ENCODE measurements around the gene DIDO1. TPM values are rescaled to one million over a fixed set of nuclear protein-coding genes. Genes with fewer than 3 reads are reported as not detected.

DIDO1 gene
- total and polyA plus RNA-seq, 2 of the 13 experiments (the other 11 are each of a cell fraction or from before 2014, with no cell fraction given) = 75.0 to 75.1 TPM

DNA sequence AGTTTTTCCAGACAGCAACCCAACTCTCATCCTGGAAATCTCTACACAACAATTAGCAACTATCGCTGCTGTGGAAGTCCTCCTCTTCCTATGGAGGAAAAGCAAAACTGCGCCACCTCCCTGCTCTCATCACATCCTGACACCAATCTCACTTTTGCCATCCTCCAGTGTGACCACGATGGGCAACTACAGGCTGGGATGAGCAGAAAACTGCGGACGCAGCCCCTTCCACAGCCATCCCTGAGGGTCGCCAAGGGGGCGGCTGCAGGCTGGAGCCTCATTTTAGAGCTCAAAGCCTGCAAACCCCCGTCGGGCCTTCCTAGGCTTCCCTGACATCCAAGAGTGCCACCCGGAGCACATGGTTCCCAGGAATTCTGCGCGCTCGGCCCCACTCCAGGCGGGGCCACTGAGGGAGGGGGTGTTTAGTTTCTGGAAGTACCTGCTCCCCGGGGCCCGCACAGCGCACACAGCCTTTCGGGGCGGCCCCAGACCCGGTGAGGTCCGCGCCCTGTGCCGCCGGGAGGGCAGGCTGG, 65.8 kb downstream of the DIDO1 start (continued):
- TF ChIP-seq CC2D1A (CRISPR knock-in tag; IDR thresholded peaks at IDR 0.05) (0 out of 2 replicates have a peak, but pooled peaks have one; percentile 5), KDM5B (CRISPR knock-in tag; IDR thresholded peaks at IDR 0.05; ENCODE audit: borderline replicate concordance) (no peak), NONO (IDR thresholded peaks at IDR 0.05) (no peak), NONO (CRISPR knock-in tag; conservative IDR thresholded peaks at IDR 0.05) (no peak), DMAP1 (CRISPR knock-in tag; IDR thresholded peaks at IDR 0.05) (0 out of 2 replicates have a peak, but pooled peaks have one; percentile 26), DNMT1 (CRISPR knock-in tag; IDR thresholded peaks at IDR 0.05) (no peak), ZNF605 (CRISPR knock-in tag; IDR thresholded peaks at IDR 0.05) (no peak), ZNF10 (CRISPR knock-in tag; IDR thresholded peaks at IDR 0.05; ENCODE audit: borderline replicate concordance, low read depth) (no peak), NBN (conservative IDR thresholded peaks at IDR 0.05) (no peak), ARNT (IDR thresholded peaks at IDR 0.05) (no peak), MIER3 (CRISPR knock-in tag; IDR thresholded peaks at IDR 0.05; ENCODE audit: borderline replicate concordance) (no peak), POLR2A (IDR thresholded peaks at IDR 0.05; ENCODE audit: insufficient read depth in 1 of 2, low read depth in 2 of 2, low read length in 2 of 2) (0 out of 4 replicates have a peak, but pooled peaks of 1 of the 2 experiments have one; percentile 23), ZSCAN29 (CRISPR knock-in tag; conservative IDR thresholded peaks at IDR 0.05) (no peak)
- TF ChIP-seq, protein P1, sequence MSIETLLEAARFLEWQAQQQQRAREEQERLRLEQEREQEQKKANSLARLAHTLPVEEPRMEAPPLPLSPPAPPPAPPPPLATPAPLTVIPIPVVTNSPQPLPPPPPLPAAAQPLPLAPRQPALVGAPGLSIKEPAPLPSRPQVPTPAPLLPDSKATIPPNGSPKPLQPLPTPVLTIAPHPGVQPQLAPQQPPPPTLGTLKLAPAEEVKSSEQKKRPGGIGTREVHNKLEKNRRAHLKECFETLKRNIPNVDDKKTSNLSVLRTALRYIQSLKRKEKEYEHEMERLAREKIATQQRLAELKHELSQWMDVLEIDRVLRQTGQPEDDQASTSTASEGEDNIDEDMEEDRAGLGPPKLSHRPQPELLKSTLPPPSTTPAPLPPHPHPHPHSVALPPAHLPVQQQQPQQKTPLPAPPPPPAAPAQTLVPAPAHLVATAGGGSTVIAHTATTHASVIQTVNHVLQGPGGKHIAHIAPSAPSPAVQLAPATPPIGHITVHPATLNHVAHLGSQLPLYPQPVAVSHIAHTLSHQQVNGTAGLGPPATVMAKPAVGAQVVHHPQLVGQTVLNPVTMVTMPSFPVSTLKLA (IDR thresholded peaks at IDR 0.05) = no peak
- TF ChIP-seq, protein P2, sequence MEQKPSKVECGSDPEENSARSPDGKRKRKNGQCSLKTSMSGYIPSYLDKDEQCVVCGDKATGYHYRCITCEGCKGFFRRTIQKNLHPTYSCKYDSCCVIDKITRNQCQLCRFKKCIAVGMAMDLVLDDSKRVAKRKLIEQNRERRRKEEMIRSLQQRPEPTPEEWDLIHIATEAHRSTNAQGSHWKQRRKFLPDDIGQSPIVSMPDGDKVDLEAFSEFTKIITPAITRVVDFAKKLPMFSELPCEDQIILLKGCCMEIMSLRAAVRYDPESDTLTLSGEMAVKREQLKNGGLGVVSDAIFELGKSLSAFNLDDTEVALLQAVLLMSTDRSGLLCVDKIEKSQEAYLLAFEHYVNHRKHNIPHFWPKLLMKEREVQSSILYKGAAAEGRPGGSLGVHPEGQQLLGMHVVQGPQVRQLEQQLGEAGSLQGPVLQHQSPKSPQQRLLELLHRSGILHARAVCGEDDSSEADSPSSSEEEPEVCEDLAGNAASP (CRISPR knock-in tag; IDR thresholded peaks at IDR 0.05; ENCODE audit: borderline replicate concordance) = no peak
- TF ChIP-seq, protein P3, sequence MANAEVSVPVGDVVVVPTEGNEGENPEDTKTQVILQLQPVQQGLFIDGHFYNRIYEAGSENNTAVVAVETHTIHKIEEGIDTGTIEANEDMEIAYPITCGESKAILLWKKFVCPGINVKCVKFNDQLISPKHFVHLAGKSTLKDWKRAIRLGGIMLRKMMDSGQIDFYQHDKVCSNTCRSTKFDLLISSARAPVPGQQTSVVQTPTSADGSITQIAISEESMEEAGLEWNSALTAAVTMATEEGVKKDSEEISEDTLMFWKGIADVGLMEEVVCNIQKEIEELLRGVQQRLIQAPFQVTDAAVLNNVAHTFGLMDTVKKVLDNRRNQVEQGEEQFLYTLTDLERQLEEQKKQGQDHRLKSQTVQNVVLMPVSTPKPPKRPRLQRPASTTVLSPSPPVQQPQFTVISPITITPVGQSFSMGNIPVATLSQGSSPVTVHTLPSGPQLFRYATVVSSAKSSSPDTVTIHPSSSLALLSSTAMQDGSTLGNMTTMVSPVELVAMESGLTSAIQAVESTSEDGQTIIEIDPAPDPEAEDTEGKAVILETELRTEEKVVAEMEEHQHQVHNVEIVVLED (CRISPR knock-in tag; IDR thresholded peaks at IDR 0.05; ENCODE audit: borderline replicate concordance) = no peak
- TF ChIP-seq, protein P4, sequence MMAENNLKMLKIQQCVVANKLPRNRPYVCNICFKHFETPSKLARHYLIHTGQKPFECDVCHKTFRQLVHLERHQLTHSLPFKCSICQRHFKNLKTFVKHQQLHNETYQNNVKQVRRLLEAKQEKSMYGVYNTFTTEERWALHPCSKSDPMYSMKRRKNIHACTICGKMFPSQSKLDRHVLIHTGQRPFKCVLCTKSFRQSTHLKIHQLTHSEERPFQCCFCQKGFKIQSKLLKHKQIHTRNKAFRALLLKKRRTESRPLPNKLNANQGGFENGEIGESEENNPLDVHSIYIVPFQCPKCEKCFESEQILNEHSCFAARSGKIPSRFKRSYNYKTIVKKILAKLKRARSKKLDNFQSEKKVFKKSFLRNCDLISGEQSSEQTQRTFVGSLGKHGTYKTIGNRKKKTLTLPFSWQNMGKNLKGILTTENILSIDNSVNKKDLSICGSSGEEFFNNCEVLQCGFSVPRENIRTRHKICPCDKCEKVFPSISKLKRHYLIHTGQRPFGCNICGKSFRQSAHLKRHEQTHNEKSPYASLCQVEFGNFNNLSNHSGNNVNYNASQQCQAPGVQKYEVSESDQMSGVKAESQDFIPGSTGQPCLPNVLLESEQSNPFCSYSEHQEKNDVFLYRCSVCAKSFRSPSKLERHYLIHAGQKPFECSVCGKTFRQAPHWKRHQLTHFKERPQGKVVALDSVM (CRISPR knock-in tag; IDR thresholded peaks at IDR 0.05) = no peak
- TF ChIP-seq, protein P5, sequence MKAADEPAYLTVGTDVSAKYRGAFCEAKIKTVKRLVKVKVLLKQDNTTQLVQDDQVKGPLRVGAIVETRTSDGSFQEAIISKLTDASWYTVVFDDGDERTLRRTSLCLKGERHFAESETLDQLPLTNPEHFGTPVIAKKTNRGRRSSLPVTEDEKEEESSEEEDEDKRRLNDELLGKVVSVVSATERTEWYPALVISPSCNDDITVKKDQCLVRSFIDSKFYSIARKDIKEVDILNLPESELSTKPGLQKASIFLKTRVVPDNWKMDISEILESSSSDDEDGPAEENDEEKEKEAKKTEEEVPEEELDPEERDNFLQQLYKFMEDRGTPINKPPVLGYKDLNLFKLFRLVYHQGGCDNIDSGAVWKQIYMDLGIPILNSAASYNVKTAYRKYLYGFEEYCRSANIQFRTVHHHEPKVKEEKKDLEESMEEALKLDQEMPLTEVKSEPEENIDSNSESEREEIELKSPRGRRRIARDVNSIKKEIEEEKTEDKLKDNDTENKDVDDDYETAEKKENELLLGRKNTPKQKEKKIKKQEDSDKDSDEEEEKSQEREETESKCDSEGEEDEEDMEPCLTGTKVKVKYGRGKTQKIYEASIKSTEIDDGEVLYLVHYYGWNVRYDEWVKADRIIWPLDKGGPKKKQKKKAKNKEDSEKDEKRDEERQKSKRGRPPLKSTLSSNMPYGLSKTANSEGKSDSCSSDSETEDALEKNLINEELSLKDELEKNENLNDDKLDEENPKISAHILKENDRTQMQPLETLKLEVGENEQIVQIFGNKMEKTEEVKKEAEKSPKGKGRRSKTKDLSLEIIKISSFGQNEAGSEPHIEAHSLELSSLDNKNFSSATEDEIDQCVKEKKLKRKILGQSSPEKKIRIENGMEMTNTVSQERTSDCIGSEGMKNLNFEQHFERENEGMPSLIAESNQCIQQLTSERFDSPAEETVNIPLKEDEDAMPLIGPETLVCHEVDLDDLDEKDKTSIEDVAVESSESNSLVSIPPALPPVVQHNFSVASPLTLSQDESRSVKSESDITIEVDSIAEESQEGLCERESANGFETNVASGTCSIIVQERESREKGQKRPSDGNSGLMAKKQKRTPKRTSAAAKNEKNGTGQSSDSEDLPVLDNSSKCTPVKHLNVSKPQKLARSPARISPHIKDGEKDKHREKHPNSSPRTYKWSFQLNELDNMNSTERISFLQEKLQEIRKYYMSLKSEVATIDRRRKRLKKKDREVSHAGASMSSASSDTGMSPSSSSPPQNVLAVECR (CRISPR knock-in tag; IDR thresholded peaks at IDR 0.05; ENCODE audit: borderline replicate concordance) = peak; percentile 20; the same call in 1 of the 2 replicates
- TF ChIP-seq, protein P6, sequence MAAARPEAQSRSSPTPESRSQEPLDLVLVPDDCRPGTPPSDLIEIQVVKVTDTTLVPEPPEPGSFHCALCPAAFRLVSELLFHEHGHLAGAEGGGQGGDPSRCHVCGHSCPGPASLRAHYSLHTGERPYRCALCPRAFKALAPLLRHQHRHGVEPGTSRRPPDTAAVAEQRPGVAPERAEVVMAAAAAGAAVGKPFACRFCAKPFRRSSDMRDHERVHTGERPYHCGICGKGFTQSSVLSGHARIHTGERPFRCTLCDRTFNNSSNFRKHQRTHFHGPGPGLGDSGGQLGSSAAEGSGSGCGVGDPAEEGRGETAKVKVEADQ (CRISPR knock-in tag; IDR thresholded peaks at IDR 0.05; ENCODE audit: borderline replicate concordance) = 0 out of 2 replicates have a peak, but pooled peaks have one; percentile 17

Data from HepG2 (cell line).